Heart right ventricle (tissue), 16 donors: ENCODE data around the gene FAM83C. TPM values are rescaled to one million over a fixed set of nuclear protein-coding genes. Genes with fewer than 3 reads are reported as not detected.
A peak's percentile ranks its signal among the peaks of the same experiment; 100 is the strongest.

Experiments
- ATAC-seq, 8 donors: fragments of 200-7000 bp; cut with Tn5 transposase; one replicate each; pipeline ENCODE4 v1.9.1; 2020; ENCODE audit warnings: mild to moderate bottlenecking in 8 of 8, moderate library complexity in 8 of 8, moderate number of reproducible peaks in 1 of 8
- DNase-seq, 2 donors: peaks; one replicate each; pipeline ENCODE4 v3.0.0-alpha.2; 2020
- H3K27ac ChIP-seq, 10 donors: fragments of 200-600 bp; sonication (generic) in 2 of 10; one replicate each; pipeline versions ENCODE4 v1.5.0 to v1.8.0; 2020 to 2022; ENCODE audit warnings: mild to moderate bottlenecking in 3 of 10
- H3K27me3 ChIP-seq, 7 donors: fragments of 200-600 bp; one replicate each; pipeline ENCODE4 v1.8.0; 2021 to 2022; ENCODE audit warnings: mild to moderate bottlenecking in 2 of 7
- H3K36me3 ChIP-seq, 9 donors: fragments of 200-600 bp; sonication (generic) in 1 of 9; one replicate each; pipeline versions ENCODE4 v1.5.0 to v1.8.0; 2020 to 2022; ENCODE audit warnings: mild to moderate bottlenecking in 2 of 9
- H3K4me1 ChIP-seq, 9 donors: fragments of 200-600 bp; sonication (generic) in 1 of 9; one replicate each; pipeline versions ENCODE4 v1.5.0 to v1.8.0; 2020 to 2022; ENCODE audit warnings: mild to moderate bottlenecking in 4 of 9
- H3K4me3 ChIP-seq, 10 donors: fragments of 200-600 bp; sonication (generic) in 2 of 10; one replicate each; pipeline versions ENCODE4 v1.5.0 to v1.8.0; 2020 to 2022; ENCODE audit warnings: mild to moderate bottlenecking in 7 of 10, moderate library complexity in 2 of 10
- H3K9me3 ChIP-seq, 11 donors: fragments of 200-600 bp in 10 of 11; sonication (generic) in 2 of 11; one replicate each; pipeline versions ENCODE4 v1.5.0 to v1.8.0; 2013 to 2022; ENCODE audit warnings: mild to moderate bottlenecking in 2 of 11, control low read depth in 1 of 11, moderate library complexity in 1 of 11
- WGBS, 2 donors: extraction: QIAGEN DNeasy Blood & Tissue Kit; methylation state at CpG; one replicate each; pipeline ENCODE4 v1.1.7; 2013; ENCODE audit warnings: inconsistent platforms in 1 of 2; 5-methylcytosine and 5-hydroxymethylcytosine counted together
- intact Hi-C, 10 donors: fragments of 100-400 bp; cut with DNase I; formaldehyde crosslinking; loops; one replicate each; pipeline versions ENCODE4 v1.11.1 to v1.14.2; 2022
- polyA plus RNA-seq, 2 donors: library from polyadenylated mRNA; stranded (reverse); fragments of 200-250 nt; gene quantifications; one replicate each; pipeline ENCODE4 v1.2.3, GENCODE V29; 2013
- total RNA-seq, 10 donors: library from RNA; stranded (reverse); fragmentation: NEBNext Ultra II Directional in 3 of 10; extraction: Animal tissue kit (Norgen Biotek cat#: 25700) in 3 of 10; gene quantifications; one replicate each; pipeline versions ENCODE4 v1.2.1 to v1.2.4, GENCODE V29; 2021 to 2023
- TF ChIP-seq, protein P1 (sequence below), 9 donors: fragments of 200-600 bp; sonication (generic) in 2 of 9; IDR thresholded peaks; one replicate each; pipeline versions ENCODE4 v1.5.0 to v1.8.0; 2021 to 2022; ENCODE audit warnings: antibody characterized with exemption in 9 of 9, mild to moderate bottlenecking in 5 of 9, moderate library complexity in 1 of 9
- donor health status: Arrhythmogenic right ventricular cardiomyopathy.
- donor health status: ischemic (EF 13 %, LVEDD 7.1; RV severe dilation, severe dysfunction).
- donor health status: healthy with polysubstance abuse.
- donor health status: DM: no; HTN: yes; CAD: no.
- donor health status: DM: no; HTN: no; CAD: no.
- donor health status: ischemic (EF 25% LVEDD 6.9; RV normal size, moderate dysfunction).
- donor health status: ischemic (EF 25% LVEDD 5.7; RV mildly dilated, moderate dysfunction).
- donor health status: healthy.
- donor health status: DM: yes; HTN: yes; CAD: no.
- donor health status: Ischemic cardiomyopathy.
- donor health status: ischemic (EF 35%, LVEDD 5.7; RV mildly dilated, moderate dysfunction).
- donor health status: nonischemic (EF 11% LVEDD 7.7; RV severe dilation, severe dysfunction).
- donor health status: DM: yes; HTN: yes; CAD: no.
- donor health status: PGD.
- donor health status: ischemic (EF 29% LVEDD 5.4; RV normal size, mild dysfunction).
- donor health status: nonischemic (EF 23%, LVEDD 6.1; RV moderate dilation, normal function).

The FAM83C gene
- total and polyA plus RNA-seq, 12 donors: 0.03 TPM; not detected in 11

DNA sequence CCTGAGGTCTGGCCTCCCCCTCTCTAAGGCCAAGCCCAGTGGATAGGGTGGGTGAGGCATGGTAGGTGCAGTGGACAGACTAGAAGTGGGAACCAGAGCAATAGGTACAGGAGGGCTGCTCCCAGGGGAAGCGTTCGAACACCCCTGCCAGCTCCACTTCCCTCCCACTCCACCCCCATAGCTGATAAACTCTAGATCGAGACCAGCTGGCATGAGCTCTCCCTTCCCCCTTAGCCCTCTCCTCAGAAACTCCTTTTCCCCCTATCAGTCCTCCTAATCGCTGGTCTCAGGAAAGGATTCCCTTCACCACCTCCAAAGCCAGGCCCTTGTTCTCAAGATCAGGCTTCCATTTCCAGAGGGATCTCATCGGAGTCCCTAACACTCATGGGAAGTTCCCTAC is 6.0 kb upstream of the FAM83C start:
- Histone ChIP-seq H3K4me3 (no peak overlapping the region), H3K9me3 (no peaks in the 10 kb centered on the region), H3K27ac (no peak overlapping the region), H3K36me3 (peaks cover 0 to 13% (median 0%) of the 10 kb centered on the region in 9 donors), H3K4me1 (peaks cover 0 to 8% (median 0%) of the 10 kb centered on the region in 9 donors), H3K27me3 (peaks cover 0 to 14% (median 7%) of the 10 kb centered on the region in 7 donors)
- ATAC-seq (no peak), DNase-seq (no peak)
- intact Hi-C loops: no loop called here
- TF ChIP-seq, protein P1, sequence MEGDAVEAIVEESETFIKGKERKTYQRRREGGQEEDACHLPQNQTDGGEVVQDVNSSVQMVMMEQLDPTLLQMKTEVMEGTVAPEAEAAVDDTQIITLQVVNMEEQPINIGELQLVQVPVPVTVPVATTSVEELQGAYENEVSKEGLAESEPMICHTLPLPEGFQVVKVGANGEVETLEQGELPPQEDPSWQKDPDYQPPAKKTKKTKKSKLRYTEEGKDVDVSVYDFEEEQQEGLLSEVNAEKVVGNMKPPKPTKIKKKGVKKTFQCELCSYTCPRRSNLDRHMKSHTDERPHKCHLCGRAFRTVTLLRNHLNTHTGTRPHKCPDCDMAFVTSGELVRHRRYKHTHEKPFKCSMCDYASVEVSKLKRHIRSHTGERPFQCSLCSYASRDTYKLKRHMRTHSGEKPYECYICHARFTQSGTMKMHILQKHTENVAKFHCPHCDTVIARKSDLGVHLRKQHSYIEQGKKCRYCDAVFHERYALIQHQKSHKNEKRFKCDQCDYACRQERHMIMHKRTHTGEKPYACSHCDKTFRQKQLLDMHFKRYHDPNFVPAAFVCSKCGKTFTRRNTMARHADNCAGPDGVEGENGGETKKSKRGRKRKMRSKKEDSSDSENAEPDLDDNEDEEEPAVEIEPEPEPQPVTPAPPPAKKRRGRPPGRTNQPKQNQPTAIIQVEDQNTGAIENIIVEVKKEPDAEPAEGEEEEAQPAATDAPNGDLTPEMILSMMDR (IDR thresholded peaks at IDR 0.05): no peak
- 22 to 43% methylated on average over 3 to 5 of the region's 5 CpGs for WGBS, 2 donors

DNA sequence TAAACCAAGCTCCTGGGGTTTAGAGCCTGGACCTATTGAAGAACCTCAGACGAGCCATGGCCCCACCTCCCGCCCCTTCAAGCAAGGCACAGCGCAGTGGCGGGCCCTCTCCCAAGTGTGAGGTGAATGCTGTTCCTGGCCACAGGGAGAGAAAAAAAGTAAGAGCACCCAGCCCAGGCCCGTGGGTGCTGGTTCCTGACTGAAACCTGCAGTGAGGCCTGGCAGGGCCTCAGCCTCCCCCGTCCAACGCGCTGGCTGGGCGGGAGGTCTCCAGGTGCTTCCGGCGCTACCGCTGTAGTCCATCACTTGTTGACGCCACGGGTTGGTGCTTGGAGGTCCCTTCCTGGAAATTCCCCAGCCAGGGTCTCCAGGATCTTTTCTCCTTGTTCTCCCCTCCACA is 5.5 kb upstream of the FAM83C start:
- 88 to 89% methylated on average over 14 of the region's 14 CpGs for whole genome bisulfite sequencing, 2 donors
- peaks cover 0 to 15% (median 9%) of the 10 kb centered on the region in 7 donors for H3K27me3 ChIP-seq
- peaks cover 0 to 12% (median 0%) of the 10 kb centered on the region in 9 donors for H3K36me3 ChIP-seq
- H3K9me3 ChIP-seq: no peaks in the 10 kb centered on the region
- ATAC-seq (peak in 1 of 8 donors; percentile 24), DNase-seq (no peak)
- peaks cover 0 to 8% (median 0%) of the 10 kb centered on the region in 9 donors for H3K4me1 ChIP-seq
- H3K4me3 ChIP-seq: no peak overlapping the region
- no peak overlapping the region for H3K27ac ChIP-seq
- TF ChIP-seq, protein P1 (IDR thresholded peaks at IDR 0.05): no peak
- intact Hi-C loops: no loop called here

DNA sequence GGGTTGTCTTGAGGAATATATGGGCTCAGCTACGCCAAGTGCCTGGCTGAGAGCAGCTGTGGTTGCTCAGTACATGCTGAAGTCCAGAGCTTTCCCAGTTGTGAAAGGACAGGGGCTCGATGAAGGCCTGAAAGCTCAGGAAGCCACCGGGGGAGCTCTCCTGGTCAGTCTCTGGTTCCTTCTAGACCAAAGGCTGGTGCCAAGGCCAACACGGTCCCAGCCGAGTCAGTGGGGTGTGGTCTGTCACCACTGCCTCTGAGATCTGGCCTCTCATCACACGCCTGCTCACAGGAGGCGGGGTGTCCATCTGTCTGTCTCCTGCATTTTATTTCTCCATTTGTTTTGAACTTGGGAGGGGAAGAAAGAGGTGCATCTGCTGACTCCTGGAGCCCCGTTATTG is 4.9 kb upstream of the FAM83C start:
- WGBS, 2 donors: 57 to 64% methylated on average over 8 of the region's 8 CpGs
- no peak for ATAC-seq
- H3K4me3 ChIP-seq: no peak overlapping the region
- H3K9me3 ChIP-seq: no peaks in the 10 kb centered on the region
- peaks cover 0 to 19% (median 13%) of the 10 kb centered on the region in 7 donors for H3K27me3 ChIP-seq
- no peak overlapping the region for H3K27ac ChIP-seq
- peaks cover 0 to 8% (median 0%) of the 10 kb centered on the region in 9 donors for H3K4me1 ChIP-seq
- intact Hi-C loops: no loop called here
- no peak for DNase-seq
- TF ChIP-seq, protein P1 (IDR thresholded peaks at IDR 0.05): no peak
- H3K36me3 ChIP-seq: peaks cover 0 to 6% (median 0%) of the 10 kb centered on the region in 9 donors

DNA sequence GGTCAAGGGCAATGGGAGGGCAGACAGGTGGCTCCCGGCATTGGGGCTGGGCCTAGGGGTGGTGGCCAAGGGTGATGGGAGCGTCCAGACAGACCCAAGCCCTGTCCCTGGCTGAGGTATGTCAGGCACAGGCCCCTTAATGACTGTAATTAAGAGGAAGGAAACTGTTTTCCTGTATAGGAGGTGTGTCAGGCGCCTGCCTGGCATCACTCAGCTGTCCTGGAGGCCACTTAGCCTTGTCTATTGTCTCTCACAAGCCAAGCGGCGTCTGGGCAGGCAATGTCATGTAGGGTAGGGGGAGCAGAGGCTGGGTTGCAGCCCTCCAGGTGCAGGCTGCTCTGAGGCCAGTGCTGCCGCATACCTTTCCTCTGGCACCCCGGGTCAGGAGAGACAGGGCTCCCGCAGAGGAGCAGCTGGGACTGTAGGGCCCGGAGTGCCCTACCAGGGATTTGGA is 3.9 kb upstream of the FAM83C start:
- Histone ChIP-seq H3K27me3 (peaks cover 0 to 21% (median 15%) of the 10 kb centered on the region in 7 donors), H3K27ac (no peak overlapping the region), H3K4me1 (peaks cover 0 to 8% (median 0%) of the 10 kb centered on the region in 9 donors), H3K9me3 (no peaks in the 10 kb centered on the region), H3K36me3 (no peaks in the 10 kb centered on the region), H3K4me3 (no peak overlapping the region)
- ATAC-seq: peak in 5 of 8 donors; percentile 27 to 36 (median 34)
- 31 to 41% methylated on average over 9 of the region's 9 CpGs for WGBS, 2 donors
- TF ChIP-seq, protein P1 (IDR thresholded peaks at IDR 0.05): no peak
- no peak for DNase-seq
- intact Hi-C loops: no loop called here
